Fibroblast of lung (primary cell): ENCODE results near the gene CERS6. TPM values are rescaled to one million over a fixed set of nuclear protein-coding genes. Genes with fewer than 3 reads are reported as not detected.

Experiments used
- DNase-seq, 2 donors: peaks; one replicate each; pipeline versions ENCODE4 v3.0.0 to v3.0.0-alpha.2; 2010; ENCODE audit warnings: low read depth in 2 of 2
- H2AFZ ChIP-seq: 2 replicates; pipeline ENCODE4 v1.5.1; 2012; ENCODE audit warnings: low read length, control low read depth, inconsistent platforms
- H3K27ac ChIP-seq: 2 replicates; pipeline ENCODE4 v1.5.1; 2011; ENCODE audit warnings: low read length, control low read depth; ENCODE audit not compliant: insufficient read depth
- H3K27me3 ChIP-seq: 2 replicates; pipeline ENCODE4 v1.5.1; 2011; ENCODE audit warnings: mild to moderate bottlenecking, low read length; ENCODE audit not compliant: control insufficient read depth, insufficient read depth
- H3K36me3 ChIP-seq: 2 replicates; pipeline ENCODE4 v1.5.1; 2011; ENCODE audit warnings: low read length; ENCODE audit not compliant: control insufficient read depth, insufficient read depth
- H3K4me1 ChIP-seq: 2 replicates; pipeline ENCODE4 v1.5.1; 2011; ENCODE audit warnings: low read length; ENCODE audit not compliant: control insufficient read depth, insufficient read depth; ENCODE audit errors: extremely low read depth
- H3K4me2 ChIP-seq: 2 replicates; pipeline ENCODE4 v1.5.1; 2011; ENCODE audit warnings: low read length, control low read depth; ENCODE audit not compliant: insufficient read depth; ENCODE audit errors: extremely low read depth
- H3K4me3 ChIP-seq, 4 experiments: fragments of 200-600 bp in 1 of 4; sonication (generic) in 1 of 4; replicated peaks in 1 of 4; 2 replicates each; pipeline ENCODE4 v1.5.1; 2011 to 2016; ENCODE audit warnings: low read length in 4 of 4, low read depth in 3 of 4, mild to moderate bottlenecking in 3 of 4, control low read depth in 2 of 4, inconsistent platforms in 1 of 4, mixed read lengths in 1 of 4; ENCODE audit not compliant: insufficient read depth in 1 of 4; ENCODE audit errors: control extremely low read depth in 1 of 4
- H3K79me2 ChIP-seq: 2 replicates; pipeline ENCODE4 v1.5.1; 2012; ENCODE audit warnings: mild to moderate bottlenecking, low read length, inconsistent platforms; ENCODE audit not compliant: control insufficient read depth, insufficient read depth
- H3K9ac ChIP-seq: 2 replicates; pipeline ENCODE4 v1.5.1; 2011; ENCODE audit warnings: mild to moderate bottlenecking, low read length, control low read depth; ENCODE audit not compliant: insufficient read depth
- H3K9me3 ChIP-seq: 2 replicates; pipeline ENCODE4 v1.5.1; 2012; ENCODE audit warnings: low read depth, low read length; ENCODE audit not compliant: control insufficient read depth, insufficient read depth
- H4K20me1 ChIP-seq: 2 replicates; pipeline ENCODE4 v1.5.1; 2011; ENCODE audit warnings: low read length; ENCODE audit not compliant: control insufficient read depth, insufficient read depth; ENCODE audit errors: extremely low read depth
- EZH2 ChIP-seq: IDR thresholded peaks from 2 replicates; pipeline ENCODE4 v1.5.1; 2012; ENCODE audit warnings: low read length, control low read depth, mild to moderate bottlenecking; ENCODE audit errors: missing control alignments
- polyA plus RNA-seq, 2 donors: library from polyadenylated mRNA; depleted of rRNA in 1 of 2; stranded (reverse) in 1 of 2; unstranded in 1 of 2; fragments of >200 nt; gene quantifications; 2 replicates each; pipeline ENCODE4 v1.2.1, GENCODE V29; 2011 to 2012; ENCODE audit warnings: missing spikeins in 1 of 2
- total RNA-seq: library from RNA; depleted of rRNA; stranded (reverse); fragments of >200 nt; gene quantifications from 2 replicates; pipeline ENCODE4 v1.2.1, GENCODE V29; 2014
- TF ChIP-seq, protein P1 (sequence below), 2 donors: IDR thresholded peaks in 1 of 2; conservative IDR thresholded peaks in 1 of 2; 1 replicate in 1 of 2; 2 replicates in 1 of 2; pipeline ENCODE4 v1.5.1; 2011 to 2012; ENCODE audit warnings: low read length in 2 of 2, control low read depth in 1 of 2, inconsistent platforms in 1 of 2, low read depth in 1 of 2, mild to moderate bottlenecking in 1 of 2

CERS6 gene
- total and polyA plus RNA-seq, 2 donors (not counting 1 experiment from before 2014, with no cell fraction given) = 7.2 to 16.5 TPM

DNA sequence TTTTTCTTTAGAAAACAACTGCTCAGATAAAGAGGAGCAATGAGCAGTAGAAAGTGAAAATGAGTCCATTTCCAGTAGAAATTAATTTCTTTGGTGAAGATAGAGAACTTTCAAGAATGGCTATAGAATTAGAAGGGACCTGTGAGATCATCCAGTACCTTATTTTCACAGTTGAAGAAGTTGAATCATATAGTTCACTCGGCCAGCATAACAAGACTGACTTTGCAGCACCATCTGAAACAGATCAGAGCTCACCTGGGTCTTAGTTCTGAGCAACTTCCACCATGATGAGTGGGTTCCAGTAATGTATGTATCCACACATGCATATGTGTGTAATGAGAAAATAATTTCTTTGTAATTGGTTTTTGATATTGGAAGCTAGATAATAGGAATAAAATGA is 58.6 kb downstream of the CERS6 start:
- Histone ChIP-seq H3K36me3 (no peaks in the 10 kb centered on the region), H3K79me2 (no peaks in the 10 kb centered on the region), H4K20me1 (no peaks in the 10 kb centered on the region), H3K27ac (no peak overlapping the region), H3K9me3 (no peaks in the 10 kb centered on the region), H3K4me2 (no peak overlapping the region), H2AFZ (no peak overlapping the region), H3K4me1 (no peaks in the 10 kb centered on the region), H3K4me3 (no peak overlapping the region), H3K9ac (no peak overlapping the region), H3K27me3 (no peaks in the 10 kb centered on the region)
- TF ChIP-seq, protein P1, sequence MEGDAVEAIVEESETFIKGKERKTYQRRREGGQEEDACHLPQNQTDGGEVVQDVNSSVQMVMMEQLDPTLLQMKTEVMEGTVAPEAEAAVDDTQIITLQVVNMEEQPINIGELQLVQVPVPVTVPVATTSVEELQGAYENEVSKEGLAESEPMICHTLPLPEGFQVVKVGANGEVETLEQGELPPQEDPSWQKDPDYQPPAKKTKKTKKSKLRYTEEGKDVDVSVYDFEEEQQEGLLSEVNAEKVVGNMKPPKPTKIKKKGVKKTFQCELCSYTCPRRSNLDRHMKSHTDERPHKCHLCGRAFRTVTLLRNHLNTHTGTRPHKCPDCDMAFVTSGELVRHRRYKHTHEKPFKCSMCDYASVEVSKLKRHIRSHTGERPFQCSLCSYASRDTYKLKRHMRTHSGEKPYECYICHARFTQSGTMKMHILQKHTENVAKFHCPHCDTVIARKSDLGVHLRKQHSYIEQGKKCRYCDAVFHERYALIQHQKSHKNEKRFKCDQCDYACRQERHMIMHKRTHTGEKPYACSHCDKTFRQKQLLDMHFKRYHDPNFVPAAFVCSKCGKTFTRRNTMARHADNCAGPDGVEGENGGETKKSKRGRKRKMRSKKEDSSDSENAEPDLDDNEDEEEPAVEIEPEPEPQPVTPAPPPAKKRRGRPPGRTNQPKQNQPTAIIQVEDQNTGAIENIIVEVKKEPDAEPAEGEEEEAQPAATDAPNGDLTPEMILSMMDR (conservative IDR thresholded peaks at IDR 0.05 in 1 of 2, IDR thresholded peaks at IDR 0.05 in 1 of 2; ENCODE audit: low read depth in 1 of 2, low read length in 2 of 2) = no peak
- TF ChIP-seq EZH2 = no peak
- no peak for DNase-seq

DNA sequence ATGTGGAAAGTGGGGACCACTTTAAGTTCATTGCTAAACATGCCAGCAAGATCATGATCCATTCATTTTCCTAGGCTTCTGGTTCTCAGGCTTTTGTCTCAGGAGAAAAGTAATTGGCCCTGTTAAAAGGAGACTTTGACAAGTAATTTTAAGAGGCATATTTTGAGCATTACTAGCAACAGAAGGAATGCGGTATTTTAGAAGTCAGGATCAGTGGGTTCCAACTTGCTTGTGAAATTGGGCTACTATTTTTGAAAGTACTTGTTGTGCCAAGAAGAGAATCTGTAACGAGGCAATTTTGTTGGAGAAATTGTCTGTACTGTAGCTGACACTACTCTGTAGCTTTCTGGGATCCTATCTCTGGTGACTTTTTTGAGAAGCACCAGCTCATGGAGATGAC is 59.4 kb downstream of the CERS6 start:
- Histone ChIP-seq H3K9me3 (no peaks in the 10 kb centered on the region), H3K27ac (no peak overlapping the region), H4K20me1 (no peaks in the 10 kb centered on the region), H2AFZ (no peak overlapping the region), H3K79me2 (no peaks in the 10 kb centered on the region), H3K4me1 (no peaks in the 10 kb centered on the region), H3K4me3 (no peak overlapping the region), H3K36me3 (no peaks in the 10 kb centered on the region), H3K9ac (no peak overlapping the region), H3K27me3 (no peaks in the 10 kb centered on the region), H3K4me2 (peak overlapping the region; percentile 11)
- no peak for TF ChIP-seq EZH2
- TF ChIP-seq, protein P1 (conservative IDR thresholded peaks at IDR 0.05 in 1 of 2, IDR thresholded peaks at IDR 0.05 in 1 of 2; ENCODE audit: low read depth in 1 of 2, low read length in 2 of 2) = no peak
- peak; percentile 91 to 93 for DNase-seq

DNA sequence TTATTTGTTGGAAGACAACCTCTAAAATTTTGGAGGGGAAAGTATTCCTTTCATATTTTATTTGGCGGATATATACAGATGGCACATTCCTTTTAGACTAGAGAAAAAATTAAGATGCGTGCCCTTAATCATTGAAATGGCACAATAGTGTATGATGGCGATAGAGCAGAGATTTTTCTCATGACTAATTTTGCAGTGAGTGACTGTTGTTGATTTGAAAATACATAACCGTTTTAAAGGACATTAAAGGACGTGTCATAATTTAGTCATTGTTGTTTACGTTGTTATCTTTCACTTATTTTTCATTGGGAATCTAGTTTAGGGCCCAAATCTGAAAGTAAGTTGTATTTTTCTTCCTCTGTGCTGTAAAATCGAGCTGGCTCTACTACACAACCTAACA is 61.7 kb downstream of the CERS6 start:
- no peaks in the 10 kb centered on the region for H3K36me3 ChIP-seq
- peak overlapping the region; percentile 58 for H3K4me2 ChIP-seq
- TF ChIP-seq, protein P1 (conservative IDR thresholded peaks at IDR 0.05 in 1 of 2, IDR thresholded peaks at IDR 0.05 in 1 of 2; ENCODE audit: low read depth in 1 of 2, low read length in 2 of 2) = no peak
- TF ChIP-seq EZH2 = no peak
- no peaks in the 10 kb centered on the region for H3K9me3 ChIP-seq
- DNase-seq = no peak
- H4K20me1 ChIP-seq = no peaks in the 10 kb centered on the region
- H3K27ac ChIP-seq = no peak overlapping the region
- no peak overlapping the region for H2AFZ ChIP-seq
- H3K9ac ChIP-seq = no peak overlapping the region
- no peaks in the 10 kb centered on the region for H3K27me3 ChIP-seq
- peaks cover 3% of the 10 kb centered on the region for H3K4me1 ChIP-seq
- H3K79me2 ChIP-seq = no peaks in the 10 kb centered on the region
- no peak overlapping the region for H3K4me3 ChIP-seq
